Left forelimb (tissue), 1 donor: ENCODE data around the gene ATP10D.

Experiments used
- DNase-seq: peaks from one replicate; pipeline ENCODE4 v3.0.0-alpha.2; 2018; ENCODE audit warnings: low spot score

ATP10D gene

DNA sequence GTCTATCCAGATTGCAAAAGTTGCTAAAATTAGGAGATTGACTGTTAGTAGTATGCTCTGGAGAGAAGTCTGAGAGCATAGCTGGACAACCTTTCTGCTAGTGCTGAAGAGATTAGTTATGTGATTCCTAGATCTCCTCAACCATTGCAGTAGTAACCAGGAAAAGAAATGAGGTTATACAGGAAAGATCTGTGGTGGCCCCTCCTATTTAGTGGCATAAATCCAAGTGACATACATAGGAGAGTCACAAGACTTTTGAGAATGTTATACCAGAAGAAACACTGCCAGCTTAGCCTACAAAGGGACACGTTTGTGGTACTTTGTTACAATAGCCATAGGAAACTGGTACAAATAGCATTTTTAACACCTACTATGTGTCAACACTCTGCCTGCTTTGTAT, 105.2 kb downstream of the ATP10D start:
- DNase-seq, result no peak

DNA sequence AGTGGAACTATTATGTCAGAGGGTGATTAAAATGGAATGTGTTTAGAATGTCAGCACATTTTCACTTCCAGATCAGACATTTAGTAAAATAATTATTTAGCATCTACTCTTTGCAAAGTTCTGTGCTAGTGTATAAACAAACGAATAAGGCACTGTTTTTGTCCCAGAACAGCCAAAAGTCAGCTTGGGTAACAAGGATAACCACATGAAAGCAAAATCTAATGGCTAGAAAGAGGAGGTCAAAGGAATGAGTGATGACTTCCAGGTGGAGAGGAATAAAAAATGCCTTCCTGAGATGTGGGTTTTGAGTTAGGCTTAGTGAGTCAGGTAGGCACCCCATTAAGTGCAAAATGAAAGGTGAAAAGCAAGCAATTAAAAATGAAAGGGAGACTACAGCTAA, 112.6 kb downstream of the ATP10D start:
- no peak for DNase-seq

DNA sequence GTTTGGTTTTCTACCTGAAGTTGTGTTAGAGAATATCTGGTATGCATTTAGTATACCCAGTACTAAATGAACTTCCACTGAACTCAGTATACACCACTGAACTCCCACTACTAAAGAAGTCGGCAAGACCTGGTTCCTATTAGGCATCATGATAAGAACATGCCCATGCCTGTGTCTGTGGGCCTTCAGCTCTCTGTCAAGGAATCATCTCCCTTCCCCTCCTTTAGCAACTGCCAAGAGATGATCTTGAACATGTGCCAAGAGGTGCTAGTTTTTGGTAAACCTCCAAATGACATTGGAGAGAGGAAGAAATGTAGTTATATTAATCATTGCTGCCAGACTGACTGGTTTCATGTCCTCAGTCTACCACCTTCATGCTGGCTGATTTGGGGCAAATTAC, 113.2 kb downstream of the ATP10D start:
- DNase-seq, result no peak

GRCh38 chr4:47598896-47599295, 113.8 kb downstream of the ATP10D start:
- DNase-seq, result no peak

GRCh38 chr4:47606482-47606881, 121.4 kb downstream of the ATP10D start:
- no peak for DNase-seq

GRCh38 chr4:47612116-47613023, 127.3 kb downstream of the ATP10D start:
- DNase-seq, result no peak

DNA sequence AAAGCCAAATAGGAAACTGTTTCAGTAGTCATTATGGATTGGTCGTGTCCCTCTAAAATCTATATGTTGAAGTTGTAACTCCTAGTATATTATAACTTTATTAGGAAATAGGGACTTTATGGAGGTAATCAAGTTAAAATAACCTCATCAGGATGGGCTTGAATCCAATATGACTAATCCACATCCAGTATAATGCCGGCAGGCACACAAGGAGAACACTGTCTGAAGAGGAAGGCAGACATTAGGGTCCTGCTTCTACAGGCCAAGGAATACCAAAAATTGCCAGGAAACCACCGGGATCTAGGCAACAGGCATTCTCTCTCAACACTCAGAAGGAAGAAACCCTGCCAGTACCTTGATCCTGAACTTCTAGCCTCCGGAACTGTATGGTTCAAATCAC, 130.3 kb downstream of the ATP10D start:
- no peak for DNase-seq

GRCh38 chr4:47617607-47618006, 132.5 kb downstream of the ATP10D start:
- no peak for DNase-seq

- DNase-seq, result no peak
Observed at GRCh38 chr4:47619691-47620090, 134.6 kb downstream of the ATP10D start.

- no peak for DNase-seq
Observed at GRCh38 chr4:47621181-47621580, 136.1 kb downstream of the ATP10D start.

DNA sequence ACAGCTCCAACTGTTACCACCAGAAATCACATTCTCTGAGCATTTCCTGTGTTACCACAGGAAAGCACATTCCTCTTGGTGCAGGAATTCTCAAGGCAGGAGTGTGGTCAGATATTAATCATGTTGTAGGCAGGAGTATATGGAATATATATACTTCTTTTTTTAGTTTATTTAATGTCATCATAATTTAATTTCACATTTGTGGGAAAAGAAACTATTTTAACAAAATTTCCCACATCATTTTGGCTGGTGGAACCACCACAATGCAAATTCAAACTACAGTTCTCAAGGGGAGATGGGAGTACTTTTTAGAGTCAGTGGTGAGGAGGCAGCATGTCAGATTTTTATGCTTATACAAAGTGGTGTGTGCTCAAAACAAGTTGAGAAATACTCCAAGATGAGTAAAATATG, 139.0 kb downstream of the ATP10D start:
- no peak for DNase-seq

DNA sequence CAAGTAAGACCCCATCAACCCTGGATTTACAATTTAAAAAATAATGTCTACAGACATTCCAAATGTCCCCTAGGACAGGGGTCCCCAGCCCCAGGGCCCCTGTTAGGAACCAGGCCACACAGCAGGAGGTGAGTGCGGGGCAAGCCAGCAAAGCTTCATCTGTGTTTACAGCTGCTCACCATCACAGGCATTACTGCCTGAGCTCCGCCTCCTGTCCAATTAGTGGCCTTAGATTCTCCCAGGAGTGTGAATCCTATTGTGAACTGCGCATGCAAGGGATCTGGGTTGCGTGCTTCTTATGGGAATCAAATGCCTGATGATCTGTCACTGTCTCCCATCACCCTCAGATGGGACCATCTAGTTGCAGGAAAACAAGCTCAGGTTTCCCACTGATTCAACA, 146.1 kb downstream of the ATP10D start:
- no peak for DNase-seq

- DNase-seq, result no peak
Observed at GRCh38 chr4:47639531-47639930, 154.5 kb downstream of the ATP10D start.

DNA sequence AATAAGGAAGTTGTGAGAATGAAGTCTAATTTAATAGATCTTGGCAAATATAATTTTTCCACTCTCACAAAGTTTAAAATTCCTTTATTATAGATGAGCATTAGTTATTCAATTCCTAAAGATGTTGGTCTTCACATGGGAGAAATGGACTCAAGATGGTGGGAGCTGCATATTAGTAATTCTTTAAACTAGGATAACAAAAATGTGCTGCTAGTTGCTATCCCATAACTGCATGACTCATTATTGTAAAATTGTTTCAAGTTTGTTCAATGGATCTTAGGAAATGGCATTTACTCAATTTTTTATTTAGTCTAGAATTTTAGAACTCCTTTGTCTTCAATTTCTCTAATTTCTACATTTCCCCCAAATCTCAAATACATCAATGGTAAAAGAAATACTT, 155.8 kb downstream of the ATP10D start:
- DNase-seq, result no peak

- DNase-seq, result no peak
Observed at GRCh38 chr4:47641755-47642154, 156.7 kb downstream of the ATP10D start.

- DNase-seq, result no peak
Observed at GRCh38 chr4:47642191-47642830, 157.2 kb downstream of the ATP10D start.
